HG03439 (cell line): Measurements from ENCODE around the gene FLG2.

Experiments used
- ATAC-seq: cut with Tn5 transposase; IDR thresholded peaks from one replicate; pipeline ENCODE4 v1.9.1; 2021; ENCODE audit warnings: mild to moderate bottlenecking, moderate library complexity; ENCODE audit not compliant: unreplicated experiment

FLG2 gene

DNA sequence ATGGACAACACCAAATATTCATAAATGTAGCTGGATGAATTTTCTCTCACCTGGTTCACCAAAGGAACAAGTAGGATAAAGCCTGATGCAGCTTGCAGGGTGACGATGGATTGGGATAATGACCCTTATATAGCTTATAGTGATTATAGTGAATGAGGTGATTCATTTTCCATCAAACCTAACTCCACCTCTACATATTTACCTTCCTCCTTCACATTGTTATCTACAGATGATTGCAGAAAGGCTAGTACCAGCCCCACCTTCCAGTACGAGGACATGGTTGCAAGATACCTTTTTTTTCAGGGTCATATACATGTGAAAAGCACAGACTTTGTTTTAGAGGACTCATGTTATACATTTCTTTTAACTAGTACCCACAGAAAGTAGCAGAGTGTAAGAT, at the start of gene FLG2:
FLG2 (minus strand) TSS at position 101 of the 400 bp plus-strand sequence. CDS start 1,122 bp downstream, outside the sequence.
- no peak for ATAC-seq

- no peak for ATAC-seq
Measured at GRCh38 chr1:152408664-152409063, 48.9 kb upstream of the FLG2 start.

- ATAC-seq: no peak
Measured at GRCh38 chr1:152398812-152399698, 39.2 kb upstream of the FLG2 start.

- no peak for ATAC-seq
Measured at GRCh38 chr1:152397474-152397873, 37.7 kb upstream of the FLG2 start.

GRCh38 chr1:152394151-152394550, 34.3 kb upstream of the FLG2 start:
- no peak for ATAC-seq

DNA sequence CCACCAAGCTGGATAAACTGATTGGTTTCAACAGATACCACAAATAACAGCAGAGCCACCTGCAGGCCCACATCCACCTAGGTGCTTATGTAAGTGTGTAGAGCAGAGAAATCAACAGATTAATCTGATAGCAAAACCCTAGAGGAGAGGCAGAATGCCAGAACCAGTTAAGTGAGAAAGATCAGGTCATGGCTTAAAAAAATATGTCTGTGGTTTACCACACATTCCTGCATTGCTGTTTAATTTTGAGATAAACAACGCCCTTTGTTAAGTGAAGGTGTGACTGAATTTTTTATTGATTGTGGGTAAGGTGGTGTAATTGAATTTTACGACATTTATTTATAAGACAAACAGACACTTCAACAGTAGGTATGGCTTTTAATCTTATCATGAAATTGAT, 33.1 kb upstream of the FLG2 start:
- no peak for ATAC-seq

DNA sequence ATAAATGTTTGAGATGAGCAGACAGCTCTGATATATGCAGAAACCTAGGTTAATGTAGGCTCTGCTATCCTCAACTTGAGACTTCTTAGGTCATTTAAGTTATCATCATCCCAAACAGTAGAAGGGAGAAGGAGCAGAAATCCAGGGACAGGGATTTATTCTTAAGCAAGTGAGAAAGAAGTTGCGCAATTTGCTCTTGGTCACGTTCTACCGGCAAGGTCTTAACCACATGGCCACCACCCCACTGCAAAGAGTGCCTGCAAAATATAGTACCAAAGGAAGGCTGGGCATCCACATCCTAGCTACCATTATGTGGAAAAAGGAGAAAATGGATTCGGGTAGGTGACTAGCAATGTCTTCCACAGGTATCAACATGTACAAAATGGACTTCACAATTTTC, 29.1 kb upstream of the FLG2 start:
- no peak for ATAC-seq

- no peak for ATAC-seq
Measured at GRCh38 chr1:152386940-152387339, 27.1 kb upstream of the FLG2 start.

GRCh38 chr1:152380932-152381331, 21.1 kb upstream of the FLG2 start:
- ATAC-seq: no peak

GRCh38 chr1:152374451-152374850, 14.6 kb upstream of the FLG2 start:
- no peak for ATAC-seq

DNA sequence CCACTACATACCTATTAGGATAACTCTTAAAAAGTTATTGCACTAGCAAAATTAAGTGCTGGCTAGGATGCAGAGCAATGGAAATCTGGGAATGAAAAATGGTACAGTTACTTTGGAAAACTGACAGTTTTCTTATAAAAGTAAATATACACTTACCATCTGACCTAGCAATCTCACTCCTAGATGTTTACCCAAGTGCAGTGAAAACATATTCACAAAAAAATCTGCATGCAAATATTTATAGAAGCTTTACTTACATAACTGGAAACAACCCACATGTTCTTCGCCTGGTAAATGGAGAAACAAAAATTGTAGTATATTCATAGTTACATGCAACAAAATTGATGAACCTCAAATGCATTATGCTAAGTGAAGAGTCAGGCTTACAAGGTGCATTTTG, 12.9 kb upstream of the FLG2 start:
- ATAC-seq: no peak

- no peak for ATAC-seq
Measured at GRCh38 chr1:152367436-152367835, 7.6 kb upstream of the FLG2 start.

GRCh38 chr1:152356736-152357135, 3.1 kb downstream of the FLG2 start:
- no peak for ATAC-seq

- no peak for ATAC-seq
Measured at GRCh38 chr1:152349611-152350010, 10.2 kb downstream of the FLG2 start.

DNA sequence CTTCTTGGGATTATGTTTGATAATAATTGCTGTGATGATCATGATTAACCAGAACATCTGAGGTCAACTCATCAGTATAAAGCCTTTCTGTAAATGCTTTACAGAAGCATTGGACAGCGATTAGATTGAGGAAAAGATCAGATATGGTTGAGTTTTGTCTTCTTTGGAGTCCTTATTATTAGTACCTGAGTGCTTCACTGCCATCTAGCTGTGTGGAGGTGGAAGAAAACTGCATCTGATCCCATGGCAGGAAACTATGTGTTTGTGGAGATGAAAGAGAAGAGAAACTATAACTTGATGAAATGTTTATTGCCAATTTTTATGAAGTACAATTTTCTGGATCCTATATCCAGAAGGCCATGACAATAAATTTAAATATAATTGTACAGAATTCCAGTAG, 11.4 kb downstream of the FLG2 start:
- ATAC-seq: no peak

DNA sequence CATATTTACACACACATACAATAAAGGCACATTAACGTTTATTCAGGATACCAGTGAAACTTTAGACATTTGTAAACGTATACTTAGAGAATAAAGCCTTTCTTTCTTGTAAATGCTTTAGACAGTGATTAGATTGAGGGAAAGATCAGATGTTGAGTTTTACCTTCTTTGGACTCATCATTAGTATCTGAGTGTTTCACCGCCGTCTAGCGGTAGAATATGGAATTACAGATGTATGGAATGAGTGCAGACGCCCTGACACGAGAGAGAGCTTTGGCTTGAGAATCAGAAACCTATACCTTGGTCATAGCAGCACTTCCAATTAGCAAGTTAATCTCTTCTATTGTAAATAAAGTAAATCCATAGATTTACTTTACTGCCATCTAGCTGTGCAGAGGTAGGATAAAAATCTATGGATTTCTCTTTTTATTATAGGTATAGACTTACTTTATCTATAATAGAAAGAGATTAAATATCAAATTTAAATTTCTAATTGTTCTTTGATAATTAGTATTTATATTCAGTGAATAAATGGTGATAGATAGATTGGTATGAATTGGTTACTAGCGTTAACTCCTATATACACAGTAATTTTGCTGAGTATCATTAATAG, 12.6 kb downstream of the FLG2 start:
- ATAC-seq: no peak

DNA sequence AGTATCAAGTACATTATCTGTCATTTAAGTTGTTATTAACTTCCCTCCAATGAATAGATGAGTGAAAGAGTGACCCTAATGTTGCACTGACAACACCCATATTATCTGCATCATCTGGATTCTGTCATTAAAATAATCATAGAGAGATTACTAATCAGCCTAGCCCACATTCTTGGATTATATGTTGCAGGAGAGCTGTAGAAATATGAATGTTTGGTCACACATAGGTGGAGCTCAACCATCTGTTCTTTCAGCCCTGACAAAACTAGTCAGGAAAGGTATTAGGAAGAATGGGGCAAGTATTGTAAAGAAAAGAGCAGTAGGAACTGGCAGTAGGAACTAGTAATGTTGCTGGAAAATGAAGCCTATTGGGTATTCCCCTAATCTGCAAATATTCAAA, 15.4 kb downstream of the FLG2 start:
- no peak for ATAC-seq

DNA sequence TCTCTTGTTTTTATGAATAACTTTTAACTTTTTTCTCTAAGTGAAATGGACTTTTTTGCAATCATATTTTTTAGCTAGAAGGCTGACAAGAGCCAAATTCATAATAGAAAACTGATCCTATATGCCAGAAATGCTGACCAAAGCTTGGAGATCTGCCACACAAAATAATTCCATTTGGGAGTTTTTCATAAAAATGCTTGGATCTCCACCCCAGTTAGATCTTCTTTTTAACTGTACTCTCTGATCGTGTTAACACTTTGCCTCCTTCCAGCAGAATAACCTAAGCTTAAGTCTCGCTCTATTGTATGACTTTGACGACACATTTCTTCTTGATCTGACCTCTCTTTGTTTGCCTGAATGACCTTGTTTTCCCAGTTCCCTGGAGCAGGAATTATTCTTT, 16.8 kb downstream of the FLG2 start:
- no peak for ATAC-seq

DNA sequence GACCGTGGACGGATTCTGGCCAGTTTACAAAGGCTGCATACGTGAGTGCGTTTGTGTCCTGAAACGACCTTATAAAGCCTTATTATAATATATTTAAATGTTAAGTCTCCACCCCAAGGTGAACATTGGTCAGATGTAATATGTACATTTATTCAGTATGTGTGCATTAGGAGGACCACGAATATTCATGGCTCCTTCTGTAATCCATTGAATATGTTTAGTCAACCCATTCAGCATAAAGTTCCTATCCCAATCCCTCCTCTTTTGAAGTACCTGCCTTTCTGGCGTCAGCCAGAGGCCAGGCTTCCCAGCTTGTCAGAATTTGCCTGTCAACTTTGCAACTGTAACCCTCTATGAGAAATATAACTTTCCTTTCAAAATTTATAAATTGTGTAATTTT, 24.4 kb downstream of the FLG2 start:
- ATAC-seq: no peak

- no peak for ATAC-seq
Measured at GRCh38 chr1:152328801-152329391, 30.9 kb downstream of the FLG2 start.

- ATAC-seq: no peak
Measured at GRCh38 chr1:152325111-152325510, 34.7 kb downstream of the FLG2 start, which contains the start of gene FLG. TSS of gene FLG (minus strand) at chr1:152325239. CDS start at chr1:152315456, 9,783 bp downstream.

DNA sequence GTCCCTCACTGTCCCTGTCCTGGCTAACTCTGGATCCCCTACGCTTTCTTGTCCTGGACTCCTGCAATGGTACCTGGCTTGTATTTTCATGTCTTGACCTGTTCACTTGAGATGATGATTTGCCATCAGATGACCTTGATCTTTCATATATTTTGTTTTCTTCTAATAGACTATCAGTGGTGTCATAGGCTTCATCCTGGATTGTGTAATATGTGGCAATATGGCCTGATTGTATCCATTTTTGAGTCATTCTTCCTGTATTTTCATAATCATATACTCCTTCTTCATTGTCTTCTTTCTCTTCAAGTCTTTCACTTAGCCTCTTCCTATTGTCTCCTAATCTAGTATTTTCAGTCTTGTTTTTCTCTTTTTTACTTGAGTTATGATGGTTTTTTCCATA, 45.8 kb downstream of the FLG2 start:
- no peak for ATAC-seq
